Naive B cell (primary cell): Measurements from ENCODE around the gene ASL. TPM values are rescaled to one million over a fixed set of nuclear protein-coding genes. Genes with fewer than 3 reads are reported as not detected.
A peak's percentile ranks its signal among the peaks of the same experiment; 100 is the strongest.
"Not testable (repeated sequence)": the region's sequence is repeated elsewhere in the genome, so short reads cannot be mapped to it uniquely, and the experiment has no call there.

Experiments used
- ATAC-seq, 2 donors: fragments of 150-1000 bp; cut with Tn5 transposase; 2 replicates each; pipeline ENCODE4 v1.10.0; 2021; ENCODE audit warnings: low read depth in 2 of 2, mild to moderate bottlenecking in 2 of 2, moderate library complexity in 2 of 2
- DNase-seq: peaks from one replicate; pipeline ENCODE4 v3.0.0; 2022
- H3K27ac Mint-ChIP-seq, 6 donors: one replicate each; pipeline ENCODE4 v1.8.0; 2020 to 2022; ENCODE audit warnings: mild to moderate bottlenecking in 6 of 6, mixed read lengths in 6 of 6, moderate library complexity in 5 of 6, inconsistent platforms in 2 of 6
- H3K27me3 Mint-ChIP-seq, 3 donors: one replicate each; pipeline ENCODE4 v1.8.0; 2021 to 2022; ENCODE audit warnings: mixed read lengths in 3 of 3, mild to moderate bottlenecking in 1 of 3
- H3K36me3 Mint-ChIP-seq, 2 donors: one replicate each; pipeline ENCODE4 v1.8.0; 2020 to 2022; ENCODE audit warnings: mixed read lengths in 2 of 2, inconsistent platforms in 1 of 2, mild to moderate bottlenecking in 1 of 2
- H3K4me1 Mint-ChIP-seq, 3 donors: one replicate each; pipeline ENCODE4 v1.8.0; 2020 to 2022; ENCODE audit warnings: mixed read lengths in 3 of 3, inconsistent platforms in 1 of 3, mild to moderate bottlenecking in 1 of 3, moderate library complexity in 1 of 3
- H3K4me3 Mint-ChIP-seq, 8 donors: one replicate each; pipeline ENCODE4 v1.8.0; 2020 to 2022; ENCODE audit warnings: mild to moderate bottlenecking in 8 of 8, mixed read lengths in 8 of 8, moderate library complexity in 8 of 8, inconsistent platforms in 2 of 8
- H3K9me3 Mint-ChIP-seq, 7 donors: one replicate each; pipeline ENCODE4 v1.8.0; 2020 to 2022; ENCODE audit warnings: mixed read lengths in 7 of 7, mild to moderate bottlenecking in 5 of 7, inconsistent platforms in 2 of 7, moderate library complexity in 1 of 7
- polyA plus RNA-seq, 6 donors: library from polyadenylated mRNA; unstranded; fragments of 300-500 nt; fragmentation: Illumina TruSeq; gene quantifications; one replicate each; pipeline ENCODE4 v1.2.3, GENCODE V29; 2021; ENCODE audit warnings: low read depth in 6 of 6

Gene ASL
- polyA plus RNA-seq, 6 donors from 2014 or later: 12.0 to 25.6 (median 14.3) TPM

DNA sequence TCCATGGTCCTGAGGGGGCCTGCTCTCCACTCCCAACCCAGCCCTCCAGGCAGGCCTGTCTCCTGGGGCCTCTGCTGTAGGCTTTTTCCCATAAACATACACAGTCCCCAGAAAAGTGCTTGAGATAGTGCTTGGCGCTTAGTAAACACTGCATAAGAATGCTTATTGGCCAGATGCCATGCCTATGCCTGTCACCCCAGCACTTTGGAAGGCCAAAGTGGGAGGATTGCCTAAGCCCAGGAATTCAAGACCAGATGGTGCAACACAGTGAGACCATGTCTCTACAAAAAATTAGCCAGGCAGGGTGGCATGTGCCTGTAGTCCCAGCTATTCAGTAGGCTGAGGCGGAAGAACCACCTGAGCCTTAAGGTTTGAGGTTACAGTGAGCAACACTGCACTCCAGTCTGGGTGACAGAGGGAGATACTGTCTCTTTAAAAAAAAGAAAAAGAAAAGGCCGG is 24.6 kb upstream of the ASL start:
- Mint-ChIP-seq H3K4me3 (no peak overlapping the region), H3K9me3 (no peaks in the 10 kb centered on the region), H3K27me3 (peaks cover 0 to 6% (median 0%) of the 10 kb centered on the region in 3 donors), H3K27ac (no peak overlapping the region), H3K36me3 (no peaks in the 10 kb centered on the region), H3K4me1 (no peaks in the 10 kb centered on the region)
- ATAC-seq: no peak
- no peak for DNase-seq

DNA sequence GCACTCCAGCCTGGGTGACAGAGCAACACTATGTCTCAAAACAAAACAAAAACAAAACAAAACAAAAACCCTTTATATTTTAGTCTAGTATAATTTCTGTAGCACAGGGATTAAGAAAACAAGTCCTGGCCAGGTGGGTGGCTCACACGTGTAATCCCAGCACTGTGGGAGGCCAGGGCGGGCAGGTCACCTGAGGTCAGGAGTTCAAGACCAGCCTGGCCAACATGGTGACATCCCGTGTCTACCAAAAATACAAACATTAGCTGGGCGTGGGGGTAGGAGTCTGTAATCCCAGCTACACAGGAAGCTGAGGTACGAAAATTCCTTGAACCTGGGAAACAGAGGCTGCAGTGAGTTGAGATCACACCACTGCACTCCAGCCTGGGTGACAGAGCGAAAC is 23.2 kb upstream of the ASL start:
- no peaks in the 10 kb centered on the region for H3K9me3 Mint-ChIP-seq
- H3K4me1 Mint-ChIP-seq: no peaks in the 10 kb centered on the region
- peak overlapping the region in 1 of 6 donors; percentile 78 for H3K27ac Mint-ChIP-seq
- DNase-seq: no peak
- no peak overlapping the region for H3K4me3 Mint-ChIP-seq
- ATAC-seq: no peak
- no peaks in the 10 kb centered on the region for H3K36me3 Mint-ChIP-seq
- H3K27me3 Mint-ChIP-seq: peaks cover 0 to 3% (median 0%) of the 10 kb centered on the region in 3 donors

GRCh38 chr7:66054063-66054462 is 21.6 kb upstream of the ASL start:
- Mint-ChIP-seq H3K4me3 (no peak overlapping the region), H3K27ac (no peak overlapping the region), H3K36me3 (no peaks in the 10 kb centered on the region), H3K27me3 (no peaks in the 10 kb centered on the region), H3K9me3 (no peaks in the 10 kb centered on the region), H3K4me1 (no peaks in the 10 kb centered on the region)
- DNase-seq (no peak), ATAC-seq (no peak)

- Mint-ChIP-seq H3K27ac (no peak overlapping the region), H3K27me3 (no peaks in the 10 kb centered on the region), H3K36me3 (no peaks in the 10 kb centered on the region), H3K9me3 (no peaks in the 10 kb centered on the region), H3K4me3 (no peak overlapping the region), H3K4me1 (no peaks in the 10 kb centered on the region)
- ATAC-seq (no peak), DNase-seq (no peak)
Observed at GRCh38 chr7:66055321-66055956, 20.2 kb upstream of the ASL start.

DNA sequence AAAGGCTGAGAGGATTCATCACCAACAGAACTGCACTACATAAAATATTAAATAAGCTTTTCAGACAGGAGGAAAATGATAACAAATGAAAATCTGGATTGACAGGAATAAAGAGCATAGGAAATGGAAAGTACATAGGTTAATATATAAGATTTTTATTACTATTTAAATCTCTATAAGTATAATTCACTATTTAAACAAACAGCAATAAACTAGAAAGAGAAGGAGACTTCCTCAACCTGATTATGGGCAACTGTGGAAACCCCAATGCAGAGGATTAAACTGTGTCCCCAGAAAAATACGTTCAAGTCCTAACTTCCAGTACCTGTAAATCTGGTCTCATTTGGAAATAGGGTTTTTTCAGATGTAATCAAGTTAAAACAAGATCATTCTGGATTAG is 14.8 kb upstream of the ASL start:
- DNase-seq (no peak), ATAC-seq (no peak)
- Mint-ChIP-seq H3K36me3 (no peaks in the 10 kb centered on the region), H3K27ac (no peak overlapping the region), H3K4me3 (no peak overlapping the region), H3K4me1 (no peaks in the 10 kb centered on the region), H3K27me3 (no peaks in the 10 kb centered on the region), H3K9me3 (peaks cover 0 to 4% (median 2%) of the 10 kb centered on the region in 7 donors)

- peaks cover 0 to 3% (median 0%) of the 10 kb centered on the region in 3 donors for H3K4me1 Mint-ChIP-seq
- H3K27ac Mint-ChIP-seq: no peak overlapping the region
- H3K9me3 Mint-ChIP-seq: peaks cover 0 to 6% (median 0%) of the 10 kb centered on the region in 7 donors
- H3K36me3 Mint-ChIP-seq: no peaks in the 10 kb centered on the region
- H3K27me3 Mint-ChIP-seq: peaks cover 0 to 12% (median 7%) of the 10 kb centered on the region in 3 donors
- DNase-seq (no peak), ATAC-seq (no peak)
- H3K4me3 Mint-ChIP-seq: no peak overlapping the region
Observed at GRCh38 chr7:66069732-66070131, 5.9 kb upstream of the ASL start.

- peaks cover 0 to 12% (median 7%) of the 10 kb centered on the region in 3 donors for H3K27me3 Mint-ChIP-seq
- no peak for DNase-seq
- no peak for ATAC-seq
- H3K27ac Mint-ChIP-seq: no peak overlapping the region
- H3K36me3 Mint-ChIP-seq: no peaks in the 10 kb centered on the region
- peak overlapping the region in 1 of 8 donors; percentile 6 for H3K4me3 Mint-ChIP-seq
- peaks cover 2 to 5% (median 2%) of the 10 kb centered on the region in 3 donors for H3K4me1 Mint-ChIP-seq
- peaks cover 0 to 6% (median 0%) of the 10 kb centered on the region in 7 donors for H3K9me3 Mint-ChIP-seq
Observed at GRCh38 chr7:66070222-66070621, 5.4 kb upstream of the ASL start.

DNA sequence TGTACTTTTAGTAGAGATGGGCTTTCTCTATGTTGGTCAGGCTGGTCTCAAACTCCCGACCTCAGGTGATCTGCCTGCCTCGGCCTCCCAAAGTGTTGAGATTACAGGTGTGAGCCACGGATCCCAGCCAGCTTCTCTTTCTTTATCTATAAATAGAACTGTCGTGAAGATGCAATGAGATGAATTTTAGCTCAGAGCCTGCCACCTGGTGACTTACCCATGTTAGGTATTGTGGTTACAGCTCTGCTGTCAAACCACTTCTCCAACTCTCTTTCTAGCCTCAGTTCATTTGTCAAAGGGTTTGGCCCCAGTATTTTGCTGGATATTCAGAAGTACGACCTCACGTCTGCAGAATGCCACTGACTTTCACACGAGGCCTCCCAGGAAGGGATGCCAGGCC is 3.4 kb upstream of the ASL start:
- DNase-seq, H3K27ac Mint-ChIP-seq, H3K9me3 Mint-ChIP-seq, ATAC-seq, H3K4me3 Mint-ChIP-seq, H3K36me3 Mint-ChIP-seq: not testable (repeated sequence)
- H3K4me1 Mint-ChIP-seq: peaks cover 10 to 19% (median 18%) of the 10 kb centered on the region in 3 donors
- peaks cover 0 to 12% (median 7%) of the 10 kb centered on the region in 3 donors for H3K27me3 Mint-ChIP-seq

DNA sequence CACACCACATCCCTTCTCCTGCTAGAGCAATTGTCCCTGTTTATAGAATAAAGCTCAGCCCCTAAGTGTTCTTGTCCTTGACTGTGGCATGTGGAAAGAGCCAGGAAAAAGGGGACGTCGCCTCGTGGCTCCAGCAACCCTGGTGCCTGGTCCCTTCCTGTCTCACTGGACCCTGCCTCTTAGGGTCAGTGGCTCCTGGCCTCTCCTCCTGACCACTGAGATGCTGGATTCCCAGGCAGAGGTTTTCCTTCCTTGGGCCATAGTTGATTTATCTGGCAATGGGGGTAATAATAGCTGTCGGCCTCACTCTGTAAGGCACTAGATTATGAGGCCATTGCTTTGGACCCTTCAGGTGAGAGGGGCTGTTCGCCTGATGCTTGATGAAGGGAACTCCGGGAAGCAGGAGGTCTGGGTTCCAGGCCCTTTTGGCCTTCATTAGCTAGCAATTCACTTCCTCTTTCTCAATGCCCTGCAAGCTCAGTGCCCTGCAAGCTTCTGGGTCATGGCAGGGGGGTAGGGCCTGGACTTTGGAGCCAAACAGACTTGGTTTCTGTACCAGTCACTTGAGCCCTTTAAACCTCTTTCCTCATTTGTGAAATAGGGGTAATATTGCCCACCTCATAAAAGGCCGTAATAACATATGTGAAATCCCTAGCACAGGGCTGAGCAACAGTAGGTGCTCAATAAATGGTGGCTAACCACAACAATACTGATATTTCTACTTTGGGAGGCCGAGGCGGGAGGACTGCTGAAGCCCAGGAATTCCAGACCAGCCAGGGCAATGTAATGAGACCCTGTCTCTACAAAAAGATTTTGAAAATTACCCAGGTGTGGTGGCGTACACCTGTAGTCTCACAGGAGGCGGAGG is 1.1 kb downstream of the ASL start:
- Mint-ChIP-seq H3K36me3 (no peaks in the 10 kb centered on the region), H3K4me3 (peak overlapping the region; percentile 80 to 94 (median 90)), H3K27ac (peak overlapping the region in 5 of 6 donors; percentile 41 to 85 (median 80)), H3K9me3 (no peaks in the 10 kb centered on the region), H3K27me3 (no peaks in the 10 kb centered on the region), H3K4me1 (peaks cover 15 to 25% (median 22%) of the 10 kb centered on the region in 3 donors)
- no peak for DNase-seq
- no peak for ATAC-seq

GRCh38 chr7:66078067-66078466 is 2.4 kb downstream of the ASL start:
- H3K9me3 Mint-ChIP-seq: no peaks in the 10 kb centered on the region

GRCh38 chr7:66082083-66082482 is 6.5 kb downstream of the ASL start:
- H3K36me3 Mint-ChIP-seq: no peaks in the 10 kb centered on the region
- DNase-seq (no peak), ATAC-seq (no peak)
- no peak overlapping the region for H3K27ac Mint-ChIP-seq
- H3K27me3 Mint-ChIP-seq: no peaks in the 10 kb centered on the region
- H3K4me3 Mint-ChIP-seq: no peak overlapping the region
- peaks cover 5 to 8% (median 6%) of the 10 kb centered on the region in 3 donors for H3K4me1 Mint-ChIP-seq
- no peaks in the 10 kb centered on the region for H3K9me3 Mint-ChIP-seq

More at GRCh38 chr7:66078067-66078466, 2.4 kb downstream of the ASL start:
- Mint-ChIP-seq H3K27ac (peak overlapping the region in 2 of 6 donors; percentile 29 to 81), H3K4me3 (peak overlapping the region in 3 of 8 donors; percentile 10 to 84 (median 77)), H3K4me1 (peaks cover 15 to 25% (median 24%) of the 10 kb centered on the region in 3 donors), H3K27me3 (no peaks in the 10 kb centered on the region), H3K36me3 (no peaks in the 10 kb centered on the region)
- no peak for DNase-seq
- no peak for ATAC-seq

DNA sequence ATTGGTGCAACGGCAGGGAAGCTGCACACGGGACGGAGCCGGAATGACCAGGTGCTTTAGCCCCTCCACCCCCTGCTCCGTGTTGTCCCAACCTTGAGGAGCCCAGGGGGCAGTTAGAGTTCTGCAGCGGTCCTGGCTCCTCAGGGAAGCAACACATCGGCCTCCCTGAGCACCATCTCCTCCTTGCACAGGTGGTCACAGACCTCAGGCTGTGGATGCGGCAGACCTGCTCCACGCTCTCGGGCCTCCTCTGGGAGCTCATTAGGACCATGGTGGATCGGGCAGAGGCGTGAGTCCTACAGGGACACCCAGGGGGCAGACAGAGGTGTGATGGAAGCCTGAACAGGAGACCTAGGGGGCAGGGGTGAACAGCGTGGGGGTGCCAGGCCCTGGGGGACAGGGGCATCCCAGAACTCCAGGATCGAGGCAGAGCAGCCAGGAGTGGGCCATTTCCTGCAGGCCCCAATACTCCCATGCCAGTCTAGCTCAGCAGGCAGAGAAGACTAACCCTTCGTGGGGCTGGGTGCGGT is 7.3 kb downstream of the ASL start:
- H3K4me3 Mint-ChIP-seq: no peak overlapping the region
- no peaks in the 10 kb centered on the region for H3K36me3 Mint-ChIP-seq
- H3K27ac Mint-ChIP-seq: no peak overlapping the region
- DNase-seq (no peak), ATAC-seq (no peak)
- H3K9me3 Mint-ChIP-seq: no peaks in the 10 kb centered on the region
- H3K4me1 Mint-ChIP-seq: peaks cover under 1 to 2% (median 2%) of the 10 kb centered on the region in 3 donors
- H3K27me3 Mint-ChIP-seq: no peaks in the 10 kb centered on the region

DNA sequence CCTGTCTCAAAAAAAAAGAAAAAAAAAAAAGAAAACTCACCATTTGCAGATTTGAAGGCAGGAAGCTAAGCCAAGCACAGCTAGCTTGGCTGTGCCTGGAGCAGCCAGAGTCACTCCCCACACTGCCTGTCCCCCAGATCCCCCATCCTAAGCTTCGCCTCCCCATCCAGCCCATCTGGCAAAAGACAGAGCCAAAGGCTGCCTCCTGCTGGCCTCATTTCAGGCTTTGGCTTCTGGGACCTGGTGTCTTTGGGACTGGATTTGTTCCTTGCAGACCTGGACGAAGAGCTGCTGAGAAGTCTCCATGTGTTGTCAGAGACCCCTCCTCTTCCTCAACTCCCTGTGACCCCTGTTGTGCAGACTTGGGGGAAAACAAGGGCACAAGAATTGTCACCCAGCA is 8.1 kb downstream of the ASL start:
- no peak for ATAC-seq
- Mint-ChIP-seq H3K4me1 (peaks cover 0 to 2% (median 0%) of the 10 kb centered on the region in 3 donors), H3K27ac (peak overlapping the region in 1 of 6 donors; percentile 78), H3K9me3 (no peaks in the 10 kb centered on the region), H3K36me3 (no peaks in the 10 kb centered on the region), H3K4me3 (peak overlapping the region in 1 of 8 donors; percentile 33), H3K27me3 (no peaks in the 10 kb centered on the region)
- no peak for DNase-seq
